GM19023 (cell line): Measurements from ENCODE around the gene UBC.

Source experiments
- ATAC-seq: cut with Tn5 transposase; IDR thresholded peaks from one replicate; pipeline ENCODE4 v1.9.1; 2021; ENCODE audit warnings: mild to moderate bottlenecking, moderate library complexity; ENCODE audit not compliant: unreplicated experiment

UBC gene

GRCh38 chr12:124866195-124866882, 48.1 kb downstream of the UBC start:
- ATAC-seq, result no peak

GRCh38 chr12:124865728-124866127, 48.7 kb downstream of the UBC start:
- ATAC-seq, result no peak

- ATAC-seq, result no peak
These were observed 50.1 kb downstream of the UBC start for GRCh38 chr12:124864326-124864752.

- peak; percentile 77 for ATAC-seq
These were observed 50.8 kb downstream of the UBC start, which contains the start of gene SCARB1 for GRCh38 chr12:124863416-124864325. Gene SCARB1 (minus strand): TSS chr12:124863864. CDS start chr12:124863720, 144 bp downstream.

GRCh38 chr12:124862768-124863415, 51.6 kb downstream of the UBC start:
- ATAC-seq, result peak; percentile 35

GRCh38 chr12:124861898-124862676, 52.4 kb downstream of the UBC start:
- ATAC-seq, result no peak
